HCT116 (cell line): ENCODE measurements around the gene DEGS1. TPM values are rescaled to one million over a fixed set of nuclear protein-coding genes. Genes with fewer than 3 reads are reported as not detected.

Experiments used
- ATAC-seq: fragments of 200-7000 bp; cut with Tn5 transposase; 2 replicates; pipeline ENCODE4 v1.9.1; 2020; ENCODE audit warnings: mild to moderate bottlenecking, moderate library complexity
- BruUV-seq: library from RNA; stranded (reverse); fragments of 400-500 nt; replicated peaks from 2 replicates; lab custom pipeline; 2021; lab: Mats Ljungman, UMichigan
- CTCF ChIA-PET: fragments of 300-600 bp; sonication (Branson Sonifier 250); formaldehyde crosslinking; loops from one replicate; lab custom pipeline; 2021; ENCODE audit warnings: antibody characterized with exemption; lab: Charles Lee
- POLR2A ChIA-PET: fragments of 300-600, 350-600 bp; sonication (Branson Sonifier 250); formaldehyde crosslinking; loops from one replicate; lab custom pipeline; 2021; ENCODE audit warnings: antibody characterized with exemption; lab: Charles Lee
- RAD21 ChIA-PET, 2 experiments: fragments of 300-600 bp; sonication (Branson Sonifier 250); formaldehyde crosslinking; loops; one replicate each; lab custom pipeline; 2023; ENCODE audit warnings: low total read pairs in 2 of 2; ENCODE audit not compliant: uncharacterized antibody in 2 of 2, unreplicated experiment in 2 of 2, low non-redundant PET in 1 of 2; lab: Charles Lee
- DNase-seq: peaks from one replicate; pipeline ENCODE4 v3.0.0-alpha.2; 2010; ENCODE audit warnings: low read depth, low spot score
- H2AFZ ChIP-seq: fragments of 200-600 bp; shearing (Covaris generic), sonication (generic); 2 replicates; pipeline ENCODE4 v1.6.1; 2017; ENCODE audit warnings: low read depth, mixed run types, mixed read lengths, antibody characterized with exemption, low read length; ENCODE audit not compliant: poor library complexity, severe bottlenecking
- H3K27ac ChIP-seq: 2 replicates; pipeline ENCODE4 v1.5.1; 2012; ENCODE audit warnings: low read depth, low read length
- H3K27me3 ChIP-seq: fragments of 200-600 bp; sonication (generic); 2 replicates; pipeline ENCODE4 v1.6.1; 2016; ENCODE audit warnings: mixed run types, low read length, mixed read lengths; ENCODE audit not compliant: insufficient read depth
- H3K36me3 ChIP-seq, 2 experiments: fragments of 200-500 bp in 1 of 2; fragments of 200-600 bp in 1 of 2; sonication (Bioruptor generic) in 1 of 2; sonication (generic) in 1 of 2; 2 replicates each; pipeline versions ENCODE4 v1.5.1 to v1.6.1; 2014 to 2016; ENCODE audit warnings: low read length in 2 of 2, inconsistent platforms in 1 of 2, mixed read lengths in 1 of 2, mixed run types in 1 of 2; ENCODE audit not compliant: insufficient read depth in 2 of 2, control insufficient read depth in 1 of 2
- H3K4me1 ChIP-seq, 2 experiments: fragments of 200-600 bp in 1 of 2; sonication (generic) in 1 of 2; 2 replicates each; pipeline versions ENCODE4 v1.5.1 to v1.6.1; 2012 to 2017; ENCODE audit warnings: low read length in 2 of 2, inconsistent platforms in 1 of 2, mild to moderate bottlenecking in 1 of 2, mixed read lengths in 1 of 2, mixed run types in 1 of 2, moderate library complexity in 1 of 2; ENCODE audit not compliant: insufficient read depth in 2 of 2, control insufficient read depth in 1 of 2
- H3K4me2 ChIP-seq: fragments of 200-600 bp; sonication (generic); 2 replicates; pipeline ENCODE4 v1.6.1; 2017; ENCODE audit warnings: mixed run types, low read length, mixed read lengths
- H3K4me3 ChIP-seq, 2 experiments: fragments of 200-600 bp in 1 of 2; sonication (generic) in 1 of 2; replicated peaks in 1 of 2; 2 replicates each; pipeline ENCODE4 v1.5.1; 2011 to 2016; ENCODE audit warnings: low read length in 2 of 2, control low read depth in 1 of 2, low read depth in 1 of 2, mild to moderate bottlenecking in 1 of 2, mixed read lengths in 1 of 2, mixed run types in 1 of 2
- H3K79me2 ChIP-seq: fragments of 200-600 bp; sonication (generic); 2 replicates; pipeline ENCODE4 v1.6.1; 2017; ENCODE audit warnings: mild to moderate bottlenecking, mixed run types, low read length, moderate library complexity, mixed read lengths; ENCODE audit not compliant: insufficient read depth
- H3K9ac ChIP-seq: fragments of 200-600 bp; sonication (generic); 2 replicates; pipeline ENCODE4 v1.6.1; 2016; ENCODE audit warnings: low read length, mixed read lengths
- H3K9me2 ChIP-seq: fragments of 200-600 bp; sonication (generic), shearing (Covaris generic); 2 replicates; pipeline ENCODE4 v1.6.1; 2017; ENCODE audit warnings: mixed run types, mild to moderate bottlenecking, moderate library complexity; ENCODE audit not compliant: insufficient read depth
- H3K9me3 ChIP-seq, 2 experiments: fragments of 200-500 bp in 1 of 2; fragments of 200-600 bp in 1 of 2; sonication (Bioruptor generic) in 1 of 2; sonication (generic) in 1 of 2; 2 replicates each; pipeline ENCODE4 v1.6.1; 2014 to 2017; ENCODE audit warnings: low read length in 2 of 2, mixed read lengths in 2 of 2, inconsistent platforms in 1 of 2, low read depth in 1 of 2, mild to moderate bottlenecking in 1 of 2, mixed run types in 1 of 2, moderate library complexity in 1 of 2; ENCODE audit not compliant: control insufficient read depth in 1 of 2, insufficient read depth in 1 of 2
- H4K20me1 ChIP-seq: fragments of 200-600 bp; sonication (generic), shearing (Covaris generic); 2 replicates; pipeline ENCODE4 v1.6.1; 2017; ENCODE audit warnings: mixed run types, mild to moderate bottlenecking, moderate library complexity; ENCODE audit not compliant: insufficient read depth
- ATF3 ChIP-seq: IDR thresholded peaks from 2 replicates; pipeline ENCODE4 v1.6.1; 2012
- CBX3 ChIP-seq: IDR thresholded peaks from 2 replicates; pipeline ENCODE4 v1.6.1; 2012; ENCODE audit warnings: low read depth
- CTCF ChIP-seq, 3 experiments: fragments of 200-600 bp in 1 of 3; sonication (generic) in 1 of 3; IDR thresholded peaks in 2 of 3; conservative IDR thresholded peaks in 1 of 3; 2 replicates each; pipeline ENCODE4 v1.5.1; 2012 to 2017; ENCODE audit warnings: low read depth in 2 of 3, low read length in 2 of 3, antibody characterized with exemption in 1 of 3, borderline replicate concordance in 1 of 3, control low read depth in 1 of 3, mild to moderate bottlenecking in 1 of 3, mixed read lengths in 1 of 3, mixed run types in 1 of 3, moderate library complexity in 1 of 3; ENCODE audit not compliant: insufficient read depth in 1 of 3
- EGR1 ChIP-seq: IDR thresholded peaks from 2 replicates; pipeline ENCODE4 v1.6.1; 2012; ENCODE audit warnings: low read depth
- ELF1 ChIP-seq: IDR thresholded peaks from 2 replicates; pipeline ENCODE4 v1.6.1; 2012; ENCODE audit warnings: low read depth, borderline replicate concordance
- EZH2 ChIP-seq: fragments of 200-600 bp; sonication (generic); IDR thresholded peaks from 2 replicates; pipeline ENCODE4 v1.6.1; 2017; ENCODE audit warnings: antibody characterized with exemption, mixed run types
- FOSL1 ChIP-seq: IDR thresholded peaks from 2 replicates; pipeline ENCODE4 v1.6.1; 2012; ENCODE audit warnings: low read depth
- JUND ChIP-seq: IDR thresholded peaks from 2 replicates; pipeline ENCODE4 v1.6.1; 2012
- MAX ChIP-seq: IDR thresholded peaks from 2 replicates; pipeline ENCODE4 v1.6.1; 2012
- POLR2AphosphoS5 ChIP-seq: IDR thresholded peaks from 2 replicates; pipeline ENCODE4 v1.6.1; 2011; ENCODE audit warnings: mild to moderate bottlenecking, low read depth, low read length, moderate library complexity
- RAD21 ChIP-seq: IDR thresholded peaks from 2 replicates; pipeline ENCODE4 v1.6.1; 2012; ENCODE audit warnings: low read depth, mild to moderate bottlenecking
- SIN3A ChIP-seq: IDR thresholded peaks from 2 replicates; pipeline ENCODE4 v1.6.1; 2012; ENCODE audit warnings: low read depth
- SRF ChIP-seq: IDR thresholded peaks from 2 replicates; pipeline ENCODE4 v1.6.1; 2012; ENCODE audit warnings: low read depth
- TCF7L2 ChIP-seq: IDR thresholded peaks from 2 replicates; pipeline ENCODE4 v1.7.0; 2011; ENCODE audit warnings: borderline replicate concordance, inconsistent platforms; ENCODE audit not compliant: insufficient read depth, insufficient read length; ENCODE audit errors: extremely low read depth
- YY1 ChIP-seq: IDR thresholded peaks from 2 replicates; pipeline ENCODE4 v1.6.1; 2011; ENCODE audit warnings: low read length, low read depth, moderate library complexity, mild to moderate bottlenecking; ENCODE audit not compliant: insufficient replicate concordance; ENCODE audit errors: extremely low read depth
- ZFX ChIP-seq: fragments of 450-650 bp; IDR thresholded peaks from 2 replicates; pipeline ENCODE4 v1.6.1; 2017
- ZNF274 ChIP-seq: fragments of 200-500 bp; sonication (Bioruptor generic); IDR thresholded peaks from 2 replicates; pipeline ENCODE4 v1.6.1; 2014; ENCODE audit warnings: mild to moderate bottlenecking, low read depth, low read length, inconsistent platforms
- intact Hi-C: fragments of 100-400 bp; cut with micrococcal nuclease; formaldehyde crosslinking; loops from 2 replicates; pipeline ENCODE4 v1.10.0; 2022
- total RNA-seq: library from RNA; stranded (reverse); gene quantifications from one replicate; pipeline ENCODE4 v1.2.1, GENCODE V29; 2021; ENCODE audit not compliant: unreplicated experiment

The DEGS1 gene
- total RNA-seq, 1 experiment from 2014 or later, result 23.1 TPM

- no peak overlapping the region for H3K27ac ChIP-seq
- no peaks in the 10 kb centered on the region for H3K79me2 ChIP-seq
- ChIA-PET POLR2A (no interaction called here), CTCF (no interaction called here)
- H3K9ac ChIP-seq, result no peak overlapping the region
- H3K4me2 ChIP-seq, result no peak overlapping the region
- H2AFZ ChIP-seq, result no peak overlapping the region
- no peaks in the 10 kb centered on the region for H3K36me3 ChIP-seq
- H3K9me3 ChIP-seq, result no peaks in the 10 kb centered on the region
- ATAC-seq, result no peak
- no TSS peak for BruUV-seq
- H4K20me1 ChIP-seq, result no peaks in the 10 kb centered on the region
- intact Hi-C loops, result no loop called here
- H3K9me2 ChIP-seq, result no peaks in the 10 kb centered on the region
- no peak overlapping the region for H3K4me3 ChIP-seq
- TF ChIP-seq CTCF (IDR thresholded peaks at IDR 0.05 in 2 of 3, conservative IDR thresholded peaks at IDR 0.05 in 1 of 3; ENCODE audit: borderline replicate concordance in 1 of 3, insufficient read depth in 1 of 3, low read depth in 2 of 3, low read length in 2 of 3), result no peak
- TF ChIP-seq JUND, result no peak
- no peak for TF ChIP-seq RAD21
- TF ChIP-seq SIN3A, result no peak
- TF ChIP-seq FOSL1, result no peak
- TF ChIP-seq, all 23 proteins: peak for 0
- 0 out of 4 replicates have a peak, but pooled peaks cover 0 to 2% of the 10 kb centered on the region in 2 experiments for H3K4me1 ChIP-seq
- DNase-seq, result no peak
- H3K27me3 ChIP-seq, result no peaks in the 10 kb centered on the region
- RAD21 ChIA-PET, result no interaction called here
Measured at GRCh38 chr1:224223819-224224714, 41.0 kb downstream of the DEGS1 start.

- ChIA-PET POLR2A (no interaction called here), RAD21 (no interaction called here), CTCF (no interaction called here)
- Histone ChIP-seq H3K9ac (no peak overlapping the region), H3K9me3 (no peaks in the 10 kb centered on the region), H3K4me2 (no peak overlapping the region), H2AFZ (no peak overlapping the region), H3K36me3 (peaks cover 0 to 6% of the 10 kb centered on the region in 2 experiments; a peak in 1 of 4 replicates), H4K20me1 (no peaks in the 10 kb centered on the region), H3K79me2 (no peaks in the 10 kb centered on the region), H3K4me3 (no peak overlapping the region), H3K9me2 (no peaks in the 10 kb centered on the region), H3K27me3 (no peaks in the 10 kb centered on the region), H3K4me1 (0 out of 4 replicates have a peak, but pooled peaks cover 0 to 2% of the 10 kb centered on the region in 2 experiments), H3K27ac (no peak overlapping the region)
- no TSS peak for BruUV-seq
- intact Hi-C loops, result no loop called here
- no peak for DNase-seq
- no peak for ATAC-seq
- TF ChIP-seq ELF1 (no peak), POLR2AphosphoS5 (no peak), ATF3 (no peak), RAD21 (no peak), MAX (no peak), TCF7L2 (no peak), SRF (no peak), EGR1 (no peak), EZH2 (no peak), CBX3 (no peak), ZNF274 (no peak), ZFX (no peak), YY1 (no peak), JUND (no peak), FOSL1 (no peak)
Measured at GRCh38 chr1:224226849-224227502, 43.9 kb downstream of the DEGS1 start.
